HCT116 (cell line): ENCODE results near the gene SELENOM.

Experiments used
- CBX3 ChIP-seq: IDR thresholded peaks from 2 replicates; pipeline ENCODE4 v1.6.1; 2012; ENCODE audit warnings: low read depth
- CTCF ChIP-seq, 3 experiments: fragments of 200-600 bp in 1 of 3; sonication (generic) in 1 of 3; IDR thresholded peaks in 2 of 3; conservative IDR thresholded peaks in 1 of 3; 2 replicates each; pipeline ENCODE4 v1.5.1; 2012 to 2017; ENCODE audit warnings: low read depth in 2 of 3, low read length in 2 of 3, antibody characterized with exemption in 1 of 3, borderline replicate concordance in 1 of 3, control low read depth in 1 of 3, mild to moderate bottlenecking in 1 of 3, mixed read lengths in 1 of 3, mixed run types in 1 of 3, moderate library complexity in 1 of 3; ENCODE audit not compliant: insufficient read depth in 1 of 3
- EGR1 ChIP-seq: IDR thresholded peaks from 2 replicates; pipeline ENCODE4 v1.6.1; 2012; ENCODE audit warnings: low read depth
- EZH2phosphoT487 ChIP-seq: fragments of 200-600 bp; IDR thresholded peaks from 2 replicates; pipeline ENCODE4 v1.6.1; 2018; ENCODE audit warnings: antibody characterized with exemption, borderline replicate concordance
- MAX ChIP-seq: IDR thresholded peaks from 2 replicates; pipeline ENCODE4 v1.6.1; 2012
- POLR2A ChIP-seq: IDR thresholded peaks from 2 replicates; pipeline ENCODE4 v1.7.0; 2011; ENCODE audit warnings: borderline replicate concordance; ENCODE audit not compliant: insufficient read depth, insufficient read length; ENCODE audit errors: extremely low read depth
- POLR2AphosphoS5 ChIP-seq: IDR thresholded peaks from 2 replicates; pipeline ENCODE4 v1.6.1; 2011; ENCODE audit warnings: mild to moderate bottlenecking, low read depth, low read length, moderate library complexity
- REST ChIP-seq: IDR thresholded peaks from 2 replicates; pipeline ENCODE4 v1.6.1; 2012; ENCODE audit warnings: low read depth
- SP1 ChIP-seq: IDR thresholded peaks from 2 replicates; pipeline ENCODE4 v1.6.1; 2012; ENCODE audit warnings: low read depth
- YY1 ChIP-seq: IDR thresholded peaks from 2 replicates; pipeline ENCODE4 v1.6.1; 2011; ENCODE audit warnings: low read length, low read depth, moderate library complexity, mild to moderate bottlenecking; ENCODE audit not compliant: insufficient replicate concordance; ENCODE audit errors: extremely low read depth
- ZBTB33 ChIP-seq: IDR thresholded peaks from 2 replicates; pipeline ENCODE4 v1.6.1; 2011; ENCODE audit warnings: mild to moderate bottlenecking, low read length, moderate library complexity; ENCODE audit not compliant: insufficient replicate concordance; ENCODE audit errors: extremely low read depth

- TF ChIP-seq EGR1 (no peak), CTCF (IDR thresholded peaks at IDR 0.05 in 2 of 3, conservative IDR thresholded peaks at IDR 0.05 in 1 of 3; ENCODE audit: borderline replicate concordance in 1 of 3, insufficient read depth in 1 of 3, low read depth in 2 of 3, low read length in 2 of 3) (peak; percentile 94 to 98 (median 97); a peak in 5 of 6 replicates), POLR2A (no peak), REST (no peak), EZH2phosphoT487 (no peak), SP1 (peak; percentile 54), CBX3 (peak; percentile 58; the same call in 1 of the 2 replicates), POLR2AphosphoS5 (peak; percentile 82), MAX (peak; percentile 62), ZBTB33 (peak; percentile 55), YY1 (no peak)
These were observed at the start of gene SELENOM for GRCh38 chr22:31107178-31107893.
